Measurements from ENCODE around the gene GATB. TPM values are rescaled to one million over a fixed set of nuclear protein-coding genes. Genes with fewer than 3 reads are reported as not detected.
"Not testable (repeated sequence)": the region's sequence is repeated elsewhere in the genome, so short reads cannot be mapped to it uniquely, and the experiment has no call there.

GATB gene
- total and polyA plus RNA-seq, 2 donors (not counting 1 experiment from before 2014, with no cell fraction given) = 11.6 to 19.2 TPM

- no peaks in the 10 kb centered on the region for H3K4me1 Mint-ChIP-seq
- CTCF ChIA-PET = no interaction called here
- no peak overlapping the region for H3K27ac ChIP-seq (ENCODE audit: low read length in 2 of 2)
- no peak overlapping the region for H2AFZ ChIP-seq (ENCODE audit: insufficient read depth, low read depth, low read length, poor library complexity, severe bottlenecking)
- intact Hi-C loops (cut with micrococcal nuclease) = no loop called here
- WGBS (ENCODE audit: insufficient coverage) = 100% methylated on average over 1 of the region's 3 CpGs
- H3K4me2 ChIP-seq (replicated peaks; ENCODE audit: low read depth, low read length, poor library complexity, severe bottlenecking) = no peak overlapping the region
- DNase-seq (no peak), ATAC-seq (ENCODE audit: low read depth) (no peak)
- H3K27me3 ChIP-seq (replicated peaks in 1 of 4; ENCODE audit: control extremely low read depth in 1 of 4, control insufficient read depth in 3 of 4, insufficient read depth in 4 of 4, low read length in 3 of 4) = no peaks in the 10 kb centered on the region
- H3K4me3 ChIP-seq (ENCODE audit: control extremely low read depth in 1 of 5, extremely low read depth in 1 of 5, insufficient read depth in 1 of 5, low read depth in 2 of 5, low read length in 4 of 5) = no peak overlapping the region
- no peak for TF ChIP-seq EZH2 (IDR thresholded peaks at IDR 0.05; ENCODE audit: borderline replicate concordance, insufficient read depth, low read depth, low read length, poor library complexity, severe bottlenecking)
- POLR2A ChIA-PET = no interaction called here
- H3K9me3 Mint-ChIP-seq (ENCODE audit: insufficient read depth) = no peaks in the 10 kb centered on the region
- no peaks in the 10 kb centered on the region for H3K27me3 Mint-ChIP-seq
- H3K4me3 Mint-ChIP-seq = no peak overlapping the region
- no peak overlapping the region for H3K9ac ChIP-seq (ENCODE audit: low read length)
- H4K20me1 ChIP-seq (ENCODE audit: control insufficient read depth, insufficient read depth, low read length, poor library complexity, severe bottlenecking) = no peaks in the 10 kb centered on the region
- peaks cover 3% of the 10 kb centered on the region for H3K79me2 ChIP-seq (ENCODE audit: control insufficient read depth, insufficient read depth, low read length)
- H3K36me3 ChIP-seq (replicated peaks in 1 of 2; ENCODE audit: control extremely low read depth in 1 of 2, control insufficient read depth in 1 of 2, extremely low read depth in 1 of 2, insufficient read depth in 2 of 2, low read length in 1 of 2) = peaks cover 1 to 14% of the 10 kb centered on the region in 2 experiments
- H3K4me1 ChIP-seq (ENCODE audit: control insufficient read depth in 2 of 2, insufficient read depth in 2 of 2, low read length in 2 of 2) = no peaks in the 10 kb centered on the region
- no peak overlapping the region for H3K27ac Mint-ChIP-seq
- no peaks in the 10 kb centered on the region for H3K9me3 ChIP-seq (ENCODE audit: control extremely low read depth in 1 of 3, control insufficient read depth in 2 of 3, insufficient read depth in 1 of 3, low read length in 2 of 3)
These were observed 17.5 kb downstream of the GATB start for GRCh38 chr4:151743128-151743854.

DNA sequence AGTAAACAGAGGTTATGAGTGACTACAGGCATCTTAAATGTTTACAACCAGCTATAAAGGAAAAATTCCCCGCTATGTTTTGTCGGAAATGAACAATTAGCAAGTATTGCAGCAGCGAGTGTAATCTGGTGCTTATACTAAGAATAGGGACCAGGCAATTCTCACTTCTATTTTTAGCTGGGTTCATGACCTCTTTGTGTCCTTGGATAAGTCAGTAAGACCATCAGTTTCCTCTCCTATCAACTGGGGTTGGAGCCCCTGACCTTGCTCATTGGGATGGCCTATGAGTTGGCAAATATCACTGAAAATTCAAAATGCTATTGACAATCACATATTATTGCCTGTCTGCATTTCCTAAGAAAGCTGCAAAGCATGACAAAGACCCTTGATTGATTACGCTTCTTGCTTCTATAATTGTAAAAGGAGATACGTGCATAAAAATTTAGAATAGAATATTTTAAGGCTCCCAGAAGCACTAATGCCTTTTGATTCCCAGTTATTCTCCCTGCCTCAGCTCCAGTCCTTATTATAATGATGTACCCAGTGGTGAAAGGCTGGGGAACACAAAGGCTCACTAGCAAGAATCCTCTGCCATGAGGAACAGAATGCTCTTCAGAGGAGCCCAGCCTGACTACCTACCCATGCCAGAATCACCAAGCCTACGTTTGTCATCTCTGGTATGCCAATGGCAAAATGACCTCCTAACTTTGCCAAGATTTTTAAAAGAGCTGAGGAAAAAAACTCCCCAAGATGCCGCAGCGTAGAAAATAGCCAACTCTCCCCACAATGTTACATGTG is 21.9 kb downstream of the GATB start:
- Histone ChIP-seq H3K4me3 (ENCODE audit: control extremely low read depth in 1 of 5, extremely low read depth in 1 of 5, insufficient read depth in 1 of 5, low read depth in 2 of 5, low read length in 4 of 5) (no peak overlapping the region), H3K4me1 (ENCODE audit: control insufficient read depth in 2 of 2, insufficient read depth in 2 of 2, low read length in 2 of 2) (no peaks in the 10 kb centered on the region), H3K27me3 (replicated peaks in 1 of 4; ENCODE audit: control extremely low read depth in 1 of 4, control insufficient read depth in 3 of 4, insufficient read depth in 4 of 4, low read length in 3 of 4) (no peaks in the 10 kb centered on the region), H2AFZ (ENCODE audit: insufficient read depth, low read depth, low read length, poor library complexity, severe bottlenecking) (no peak overlapping the region), H3K9me3 (ENCODE audit: control extremely low read depth in 1 of 3, control insufficient read depth in 2 of 3, insufficient read depth in 1 of 3, low read length in 2 of 3) (peaks cover 3 to 16% (median 14%) of the 10 kb centered on the region in 3 donors), H3K79me2 (ENCODE audit: control insufficient read depth, insufficient read depth, low read length) (peaks cover 3% of the 10 kb centered on the region), H4K20me1 (ENCODE audit: control insufficient read depth, insufficient read depth, low read length, poor library complexity, severe bottlenecking) (no peaks in the 10 kb centered on the region), H3K4me2 (replicated peaks; ENCODE audit: low read depth, low read length, poor library complexity, severe bottlenecking) (no peak overlapping the region), H3K36me3 (replicated peaks in 1 of 2; ENCODE audit: control extremely low read depth in 1 of 2, control insufficient read depth in 1 of 2, extremely low read depth in 1 of 2, insufficient read depth in 2 of 2, low read length in 1 of 2) (peaks cover 1 to 14% of the 10 kb centered on the region in 2 experiments), H3K27ac (ENCODE audit: low read length in 2 of 2) (no peak overlapping the region), H3K9ac (ENCODE audit: low read length) (no peak overlapping the region)
- intact Hi-C loops (cut with micrococcal nuclease) = no loop called here
- Mint-ChIP-seq H3K4me3 (no peak overlapping the region), H3K4me1 (peaks cover 2% of the 10 kb centered on the region), H3K9me3 (ENCODE audit: insufficient read depth) (peaks cover 9% of the 10 kb centered on the region), H3K27ac (no peak overlapping the region), H3K27me3 (no peaks in the 10 kb centered on the region)
- ChIA-PET POLR2A (no interaction called here), CTCF (no interaction called here)
- TF ChIP-seq, protein P1, sequence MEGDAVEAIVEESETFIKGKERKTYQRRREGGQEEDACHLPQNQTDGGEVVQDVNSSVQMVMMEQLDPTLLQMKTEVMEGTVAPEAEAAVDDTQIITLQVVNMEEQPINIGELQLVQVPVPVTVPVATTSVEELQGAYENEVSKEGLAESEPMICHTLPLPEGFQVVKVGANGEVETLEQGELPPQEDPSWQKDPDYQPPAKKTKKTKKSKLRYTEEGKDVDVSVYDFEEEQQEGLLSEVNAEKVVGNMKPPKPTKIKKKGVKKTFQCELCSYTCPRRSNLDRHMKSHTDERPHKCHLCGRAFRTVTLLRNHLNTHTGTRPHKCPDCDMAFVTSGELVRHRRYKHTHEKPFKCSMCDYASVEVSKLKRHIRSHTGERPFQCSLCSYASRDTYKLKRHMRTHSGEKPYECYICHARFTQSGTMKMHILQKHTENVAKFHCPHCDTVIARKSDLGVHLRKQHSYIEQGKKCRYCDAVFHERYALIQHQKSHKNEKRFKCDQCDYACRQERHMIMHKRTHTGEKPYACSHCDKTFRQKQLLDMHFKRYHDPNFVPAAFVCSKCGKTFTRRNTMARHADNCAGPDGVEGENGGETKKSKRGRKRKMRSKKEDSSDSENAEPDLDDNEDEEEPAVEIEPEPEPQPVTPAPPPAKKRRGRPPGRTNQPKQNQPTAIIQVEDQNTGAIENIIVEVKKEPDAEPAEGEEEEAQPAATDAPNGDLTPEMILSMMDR (IDR thresholded peaks at IDR 0.05) = no peak
- no peak for TF ChIP-seq EZH2 (IDR thresholded peaks at IDR 0.05; ENCODE audit: borderline replicate concordance, insufficient read depth, low read depth, low read length, poor library complexity, severe bottlenecking)
- WGBS (ENCODE audit: insufficient coverage) = 92% methylated on average over 3 of the region's 8 CpGs
- DNase-seq (no peak), ATAC-seq (ENCODE audit: low read depth) (no peak)

DNA sequence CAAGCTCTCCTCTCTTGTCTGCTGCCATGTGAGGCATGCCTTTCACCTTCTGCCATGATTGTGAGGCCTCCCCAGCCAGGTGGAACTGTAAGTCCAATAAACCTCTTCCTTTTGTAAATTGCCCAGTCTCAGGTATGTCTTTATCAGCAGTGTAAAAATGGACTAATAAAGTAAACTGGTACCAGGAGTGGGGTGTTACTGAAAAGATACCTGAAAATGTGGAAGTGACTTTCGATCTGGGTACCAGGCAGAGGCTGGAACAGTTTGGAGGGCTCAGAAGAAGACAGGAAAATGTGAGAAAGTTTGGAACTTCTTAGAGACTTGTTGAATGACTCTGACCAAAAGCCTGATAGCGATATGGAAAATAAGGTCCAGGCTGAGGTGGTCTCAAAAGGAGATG is 24.0 kb downstream of the GATB start:
- ATAC-seq (ENCODE audit: low read depth); H4K20me1 ChIP-seq (ENCODE audit: control insufficient read depth, insufficient read depth, low read length, poor library complexity, severe bottlenecking); H3K4me1 ChIP-seq (ENCODE audit: control insufficient read depth in 2 of 2, insufficient read depth in 2 of 2, low read length in 2 of 2); H3K4me1 Mint-ChIP-seq; intact Hi-C loops (cut with micrococcal nuclease); H3K4me3 Mint-ChIP-seq; H3K27me3 ChIP-seq (replicated peaks in 1 of 4; ENCODE audit: control extremely low read depth in 1 of 4, control insufficient read depth in 3 of 4, insufficient read depth in 4 of 4, low read length in 3 of 4); H3K9me3 Mint-ChIP-seq (ENCODE audit: insufficient read depth); H3K27ac ChIP-seq (ENCODE audit: low read length in 2 of 2); H3K79me2 ChIP-seq (ENCODE audit: control insufficient read depth, insufficient read depth, low read length); H3K27me3 Mint-ChIP-seq; CTCF ChIA-PET; H3K27ac Mint-ChIP-seq; H3K9ac ChIP-seq (ENCODE audit: low read length); H3K4me3 ChIP-seq (ENCODE audit: control extremely low read depth in 1 of 5, extremely low read depth in 1 of 5, insufficient read depth in 1 of 5, low read depth in 2 of 5, low read length in 4 of 5); H3K4me2 ChIP-seq (replicated peaks; ENCODE audit: low read depth, low read length, poor library complexity, severe bottlenecking); DNase-seq; H2AFZ ChIP-seq (ENCODE audit: insufficient read depth, low read depth, low read length, poor library complexity, severe bottlenecking); POLR2A ChIA-PET: not testable (repeated sequence)
- WGBS (ENCODE audit: insufficient coverage) = 94% methylated on average over 2 of the region's 2 CpGs
- Histone ChIP-seq H3K36me3 (replicated peaks in 1 of 2; ENCODE audit: control extremely low read depth in 1 of 2, control insufficient read depth in 1 of 2, extremely low read depth in 1 of 2, insufficient read depth in 2 of 2, low read length in 1 of 2) (peaks cover 1 to 11% of the 10 kb centered on the region in 2 experiments), H3K9me3 (ENCODE audit: control extremely low read depth in 1 of 3, control insufficient read depth in 2 of 3, insufficient read depth in 1 of 3, low read length in 2 of 3) (peaks cover 3 to 16% (median 14%) of the 10 kb centered on the region in 3 donors)
